Measurements from ENCODE around the gene RABGAP1L. TPM values are rescaled to one million over a fixed set of nuclear protein-coding genes. Genes with fewer than 3 reads are reported as not detected.

The RABGAP1L gene
- total RNA-seq, 2 donors from 2014 or later: 37.9 to 59.8 TPM

DNA sequence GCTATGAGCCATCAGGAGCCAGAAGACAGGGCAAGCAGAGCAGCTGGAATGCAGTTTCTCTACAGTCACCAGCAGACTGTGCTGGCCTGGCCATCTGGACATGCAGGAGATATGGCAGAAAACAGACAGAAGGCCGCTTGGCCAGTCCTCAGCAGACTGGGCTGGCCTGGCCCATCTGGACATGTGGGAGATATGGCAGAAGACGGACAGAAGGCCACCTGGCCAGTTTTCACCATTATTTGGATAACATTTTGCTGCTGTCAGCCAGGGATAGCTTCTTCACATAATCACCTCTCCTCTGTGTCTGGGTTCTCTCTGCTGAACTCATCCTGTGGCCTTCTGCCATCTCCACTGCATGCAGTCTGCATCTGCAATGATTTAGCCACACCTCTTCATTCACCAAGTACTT lies 815.4 kb downstream of the RABGAP1L start:
- TF ChIP-seq, protein P1, sequence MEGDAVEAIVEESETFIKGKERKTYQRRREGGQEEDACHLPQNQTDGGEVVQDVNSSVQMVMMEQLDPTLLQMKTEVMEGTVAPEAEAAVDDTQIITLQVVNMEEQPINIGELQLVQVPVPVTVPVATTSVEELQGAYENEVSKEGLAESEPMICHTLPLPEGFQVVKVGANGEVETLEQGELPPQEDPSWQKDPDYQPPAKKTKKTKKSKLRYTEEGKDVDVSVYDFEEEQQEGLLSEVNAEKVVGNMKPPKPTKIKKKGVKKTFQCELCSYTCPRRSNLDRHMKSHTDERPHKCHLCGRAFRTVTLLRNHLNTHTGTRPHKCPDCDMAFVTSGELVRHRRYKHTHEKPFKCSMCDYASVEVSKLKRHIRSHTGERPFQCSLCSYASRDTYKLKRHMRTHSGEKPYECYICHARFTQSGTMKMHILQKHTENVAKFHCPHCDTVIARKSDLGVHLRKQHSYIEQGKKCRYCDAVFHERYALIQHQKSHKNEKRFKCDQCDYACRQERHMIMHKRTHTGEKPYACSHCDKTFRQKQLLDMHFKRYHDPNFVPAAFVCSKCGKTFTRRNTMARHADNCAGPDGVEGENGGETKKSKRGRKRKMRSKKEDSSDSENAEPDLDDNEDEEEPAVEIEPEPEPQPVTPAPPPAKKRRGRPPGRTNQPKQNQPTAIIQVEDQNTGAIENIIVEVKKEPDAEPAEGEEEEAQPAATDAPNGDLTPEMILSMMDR (IDR thresholded peaks at IDR 0.05): no peak
- Histone ChIP-seq H3K36me3 (no peaks in the 10 kb centered on the region), H3K9me3 (no peaks in the 10 kb centered on the region), H3K4me3 (no peak overlapping the region), H3K4me1 (ENCODE audit: control insufficient read depth in 1 of 2, low read depth in 2 of 2) (no peaks in the 10 kb centered on the region), H3K27ac (no peak overlapping the region), H3K27me3 (replicated peaks; ENCODE audit: insufficient read depth) (no peaks in the 10 kb centered on the region)
- no peak for DNase-seq (ENCODE audit: low spot score)
- ATAC-seq (ENCODE audit: insufficient number of reproducible peaks, low FRiP score, low read depth): no peak

DNA sequence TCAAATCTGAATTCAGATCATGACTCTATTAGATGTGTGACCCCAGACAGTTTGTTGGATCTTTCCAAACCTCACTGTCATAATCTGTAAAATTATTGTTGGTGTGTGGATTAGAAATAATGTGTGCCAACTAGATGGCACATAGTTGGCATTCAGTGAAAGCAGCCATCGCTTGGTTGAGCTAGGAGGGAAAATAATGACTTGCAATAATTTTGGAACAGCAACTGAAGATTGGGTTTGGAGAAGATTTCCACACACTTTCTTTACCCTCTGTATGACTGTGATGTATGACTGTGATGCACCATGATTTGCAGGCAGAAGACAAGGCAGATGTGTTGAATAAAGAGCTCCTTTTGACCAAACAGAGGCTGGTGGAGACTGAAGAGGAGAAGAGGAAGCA lies 816.4 kb downstream of the RABGAP1L start:
- H3K36me3 ChIP-seq: no peaks in the 10 kb centered on the region
- no peaks in the 10 kb centered on the region for H3K4me1 ChIP-seq (ENCODE audit: control insufficient read depth in 1 of 2, low read depth in 2 of 2)
- no peak overlapping the region for H3K27ac ChIP-seq
- no peak overlapping the region for H3K4me3 ChIP-seq
- H3K9me3 ChIP-seq: no peaks in the 10 kb centered on the region
- no peak for DNase-seq (ENCODE audit: low spot score)
- TF ChIP-seq, protein P1 (IDR thresholded peaks at IDR 0.05): no peak
- no peak for ATAC-seq (ENCODE audit: insufficient number of reproducible peaks, low FRiP score, low read depth)
- no peaks in the 10 kb centered on the region for H3K27me3 ChIP-seq (replicated peaks; ENCODE audit: insufficient read depth)

DNA sequence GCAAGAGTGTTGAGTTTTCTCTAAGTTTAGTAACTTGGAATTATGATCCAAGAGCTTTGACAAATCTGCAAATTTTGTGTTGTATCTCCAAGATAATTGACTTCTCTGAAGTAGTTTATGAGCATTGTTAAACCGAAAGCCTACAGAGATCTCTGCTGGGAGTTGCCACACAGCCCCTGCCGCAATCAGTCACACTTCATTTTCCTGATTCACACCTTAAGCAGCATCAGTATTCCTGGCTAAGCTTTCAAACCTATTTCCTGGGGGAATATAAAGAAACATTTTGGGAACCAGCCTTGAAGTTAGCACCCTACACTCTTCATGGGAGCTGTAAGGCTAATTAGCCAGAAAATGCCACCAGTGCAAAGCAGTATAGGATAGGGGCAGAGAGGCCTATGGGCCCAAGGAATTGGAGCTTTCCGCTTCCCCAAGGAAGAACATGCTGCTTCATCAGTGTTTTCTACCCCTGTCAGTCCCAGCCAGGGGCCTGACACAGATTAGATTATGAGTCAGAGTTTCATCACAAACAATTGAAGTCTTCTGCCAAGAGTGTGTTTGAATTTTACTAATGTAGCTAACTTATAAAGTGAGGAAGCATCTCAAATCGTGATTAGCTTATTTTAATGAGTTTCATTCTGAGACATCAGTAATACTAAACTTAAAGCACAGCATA lies 817.3 kb downstream of the RABGAP1L start:
- H3K27ac ChIP-seq: no peak overlapping the region
- no peaks in the 10 kb centered on the region for H3K27me3 ChIP-seq (replicated peaks; ENCODE audit: insufficient read depth)
- no peaks in the 10 kb centered on the region for H3K9me3 ChIP-seq
- TF ChIP-seq, protein P1 (IDR thresholded peaks at IDR 0.05): no peak
- H3K4me3 ChIP-seq: no peak overlapping the region
- no peaks in the 10 kb centered on the region for H3K36me3 ChIP-seq
- no peaks in the 10 kb centered on the region for H3K4me1 ChIP-seq (ENCODE audit: control insufficient read depth in 1 of 2, low read depth in 2 of 2)
- ATAC-seq (ENCODE audit: insufficient number of reproducible peaks, low FRiP score, low read depth) (no peak), DNase-seq (ENCODE audit: low spot score) (no peak)

DNA sequence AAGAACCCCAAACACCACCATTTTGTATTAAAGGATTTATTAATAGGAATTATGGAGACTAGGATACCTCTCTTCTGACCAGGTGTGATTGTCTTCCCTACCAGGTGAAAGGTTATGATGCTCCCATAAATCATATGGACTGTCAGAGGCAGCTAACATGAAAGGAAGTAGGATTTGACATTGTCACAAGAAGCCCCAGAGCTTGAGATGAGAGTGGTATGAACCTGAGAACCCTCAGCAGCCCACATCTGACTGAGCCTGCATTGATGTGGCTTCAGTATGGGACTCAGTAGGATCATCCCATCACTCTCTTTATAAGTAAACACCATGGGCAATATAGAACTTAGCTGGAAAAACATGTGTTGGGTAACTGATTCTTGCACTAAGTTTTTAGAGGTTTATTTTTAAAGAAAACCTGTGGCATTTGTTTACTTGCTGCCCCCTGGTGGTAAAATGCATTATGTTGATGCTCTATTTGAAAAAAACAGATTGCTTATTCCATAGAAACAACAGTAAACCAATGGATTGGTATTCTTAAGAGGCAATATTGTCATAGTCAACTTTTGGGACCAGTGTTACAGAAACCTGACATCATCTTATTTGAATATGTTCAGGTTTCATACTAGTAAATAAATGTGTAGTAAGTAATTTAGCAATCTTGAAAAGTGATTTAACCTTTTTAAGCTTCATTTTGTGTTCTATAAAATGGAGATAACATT lies 823.8 kb downstream of the RABGAP1L start:
- Histone ChIP-seq H3K36me3 (no peaks in the 10 kb centered on the region), H3K27ac (no peak overlapping the region), H3K4me1 (ENCODE audit: control insufficient read depth in 1 of 2, low read depth in 2 of 2) (no peaks in the 10 kb centered on the region), H3K9me3 (no peaks in the 10 kb centered on the region), H3K4me3 (no peak overlapping the region), H3K27me3 (replicated peaks; ENCODE audit: insufficient read depth) (no peaks in the 10 kb centered on the region)
- DNase-seq (ENCODE audit: low spot score): no peak
- TF ChIP-seq, protein P1 (IDR thresholded peaks at IDR 0.05): peak; percentile 58
- ATAC-seq (ENCODE audit: insufficient number of reproducible peaks, low FRiP score, low read depth): no peak

DNA sequence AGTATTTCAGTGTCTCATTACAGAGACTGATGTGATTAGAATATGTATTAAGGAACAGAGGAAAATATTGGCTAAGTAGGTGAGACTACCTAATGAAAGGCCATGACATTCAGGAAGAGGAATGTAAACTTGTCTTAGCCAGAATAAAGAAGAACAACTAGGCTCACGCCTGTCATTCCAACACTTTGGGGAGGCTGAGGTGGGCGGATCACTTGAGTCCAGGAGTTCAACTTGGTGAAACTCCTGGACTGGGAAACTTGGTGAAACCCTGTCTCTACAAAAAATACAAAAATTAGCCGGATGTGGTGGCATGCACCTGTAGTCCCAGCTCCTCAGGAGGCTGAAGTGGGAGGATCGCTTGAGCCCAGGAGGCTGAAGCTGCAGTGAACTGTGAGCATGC lies 825.6 kb downstream of the RABGAP1L start:
- no peaks in the 10 kb centered on the region for H3K4me1 ChIP-seq (ENCODE audit: control insufficient read depth in 1 of 2, low read depth in 2 of 2)
- DNase-seq (ENCODE audit: low spot score) (no peak), ATAC-seq (ENCODE audit: insufficient number of reproducible peaks, low FRiP score, low read depth) (no peak)
- H3K36me3 ChIP-seq: no peaks in the 10 kb centered on the region
- H3K27ac ChIP-seq: no peak overlapping the region
- no peaks in the 10 kb centered on the region for H3K9me3 ChIP-seq
- no peak overlapping the region for H3K4me3 ChIP-seq
- TF ChIP-seq, protein P1 (IDR thresholded peaks at IDR 0.05): no peak
- H3K27me3 ChIP-seq (replicated peaks; ENCODE audit: insufficient read depth): no peaks in the 10 kb centered on the region

Data from thoracic aorta (tissue), 2 donors.